Fibroblast of lung (primary cell): ENCODE results near the gene PGLYRP4.

ENCODE experiments used
- CTCF ChIP-seq, 2 donors: IDR thresholded peaks in 1 of 2; conservative IDR thresholded peaks in 1 of 2; 1 replicate in 1 of 2; 2 replicates in 1 of 2; pipeline ENCODE4 v1.5.1; 2011 to 2012; ENCODE audit warnings: low read length in 2 of 2, control low read depth in 1 of 2, inconsistent platforms in 1 of 2, low read depth in 1 of 2, mild to moderate bottlenecking in 1 of 2
- EZH2 ChIP-seq: IDR thresholded peaks from 2 replicates; pipeline ENCODE4 v1.5.1; 2012; ENCODE audit warnings: low read length, control low read depth, mild to moderate bottlenecking; ENCODE audit errors: missing control alignments

DNA sequence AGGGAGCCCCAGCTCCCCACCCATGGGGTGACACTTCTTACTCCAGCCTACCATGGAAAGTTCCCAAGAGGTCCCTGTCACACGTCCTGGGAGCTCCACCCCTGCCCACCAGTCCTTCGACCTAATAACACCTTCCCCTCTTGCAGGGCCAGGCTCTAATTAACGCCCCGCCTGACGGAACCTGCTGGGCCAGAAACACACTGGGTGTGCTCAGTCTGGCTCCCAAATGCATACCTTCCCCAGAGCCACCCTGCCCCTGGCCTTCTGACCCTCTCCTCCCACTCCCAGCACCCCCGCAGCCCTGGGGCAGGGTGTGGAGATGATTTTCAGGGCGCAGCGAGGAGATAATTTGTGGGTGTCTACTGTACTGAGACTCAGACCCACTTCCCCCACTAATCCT is 56.5 kb downstream of the PGLYRP4 start:
- TF ChIP-seq CTCF (conservative IDR thresholded peaks at IDR 0.05 in 1 of 2, IDR thresholded peaks at IDR 0.05 in 1 of 2; ENCODE audit: low read depth in 1 of 2, low read length in 2 of 2): no peak
- no peak for TF ChIP-seq EZH2
